Spleen (tissue), 13 donors: Measurements from ENCODE around the gene FAAH2. TPM values are rescaled to one million over a fixed set of nuclear protein-coding genes. Genes with fewer than 3 reads are reported as not detected.
A peak's percentile ranks its signal among the peaks of the same experiment; 100 is the strongest.

Experiments
- DNase-seq: peaks from one replicate; pipeline ENCODE4 v3.0.0-alpha.2; 2020
- H3K27ac ChIP-seq, 8 donors: fragments of 200-600 bp; sonication (generic) in 7 of 8; 1 replicate in 4 of 8; 2 replicates in 4 of 8; pipeline versions ENCODE4 v1.5.0 to v1.8.0; 2016 to 2021; ENCODE audit warnings: inconsistent platforms in 4 of 8, mild to moderate bottlenecking in 4 of 8, moderate library complexity in 1 of 8
- H3K27me3 ChIP-seq, 7 donors: fragments of 200-600 bp; sonication (generic) in 6 of 7; replicated peaks in 1 of 7; 1 replicate in 4 of 7; 2 replicates in 3 of 7; pipeline versions ENCODE4 v1.5.0 to v1.8.0; 2016 to 2021; ENCODE audit warnings: inconsistent platforms in 3 of 7, mild to moderate bottlenecking in 1 of 7
- H3K36me3 ChIP-seq, 6 donors: fragments of 200-600 bp; sonication (generic) in 5 of 6; 1 replicate in 4 of 6; 2 replicates in 2 of 6; pipeline versions ENCODE4 v1.5.0 to v1.8.0; 2016 to 2021; ENCODE audit warnings: inconsistent platforms in 2 of 6
- H3K4me1 ChIP-seq, 6 donors: fragments of 200-600 bp; sonication (generic) in 5 of 6; 1 replicate in 3 of 6; 2 replicates in 3 of 6; pipeline versions ENCODE4 v1.5.0 to v1.8.0; 2016 to 2021; ENCODE audit warnings: inconsistent platforms in 3 of 6
- H3K4me3 ChIP-seq, 8 donors: fragments of 200-600 bp; sonication (generic) in 7 of 8; 1 replicate in 4 of 8; 2 replicates in 4 of 8; pipeline versions ENCODE4 v1.5.0 to v1.8.0; 2016 to 2021; ENCODE audit warnings: inconsistent platforms in 4 of 8, mild to moderate bottlenecking in 4 of 8, moderate library complexity in 2 of 8
- H3K9me3 ChIP-seq, 8 donors: fragments of 200-600 bp; sonication (generic) in 7 of 8; 1 replicate in 4 of 8; 2 replicates in 4 of 8; pipeline versions ENCODE4 v1.5.0 to v1.8.0; 2016 to 2021; ENCODE audit warnings: inconsistent platforms in 4 of 8
- POLR2A ChIP-seq, 3 donors: fragments of 450-650 bp; IDR thresholded peaks; one replicate each; pipeline ENCODE4 v1.5.1; 2017; ENCODE audit warnings: antibody characterized with exemption in 3 of 3, mild to moderate bottlenecking in 1 of 3
- POLR2AphosphoS5 ChIP-seq, 3 donors: sonication (generic); formaldehyde crosslinking; IDR thresholded peaks; one replicate each; pipeline ENCODE4 v1.5.1; 2017; ENCODE audit warnings: antibody characterized with exemption in 3 of 3
- WGBS, 5 donors: extraction: QIAGEN DNeasy Blood & Tissue Kit in 3 of 5; methylation state at CpG; one replicate each; pipeline versions ENCODE4 v1.1.5 to v1.1.7; 2013 to 2018; 5-methylcytosine and 5-hydroxymethylcytosine counted together
- intact Hi-C: fragments of 100-400 bp; cut with DNase I; formaldehyde crosslinking; loops from one replicate; pipeline ENCODE4 v1.15.0; 2023; ENCODE audit warnings: low total_unique reads
- long read RNA-seq, 2 donors: transcript quantifications; one replicate each; lab custom pipeline, GENCODE V29; 2026
- polyA plus RNA-seq, 3 donors: library from polyadenylated mRNA; stranded (reverse); fragments of 200-250 nt; gene quantifications; one replicate each; pipeline ENCODE4 v1.2.1, GENCODE V29; 2013
- total RNA-seq, 7 donors: library from RNA; depleted of rRNA in 3 of 7; stranded (reverse); fragments of >200 nt in 3 of 7; fragmentation: NEBNext Ultra II Directional in 4 of 7; extraction: Animal tissue kit (Norgen Biotek cat#: 25700) in 4 of 7; gene quantifications; one replicate each; pipeline versions ENCODE4 v1.1.0 to v1.2.1, GENCODE V29; 2016 to 2021
- TF ChIP-seq, protein P1 (sequence below), 11 experiments: fragments of 200-600 bp in 7 of 11; fragments of 450-650 bp in 4 of 11; sonication (generic) in 4 of 11; IDR thresholded peaks in 8 of 11; conservative IDR thresholded peaks in 3 of 11; 1 replicate in 7 of 11; 2 replicates in 4 of 11; pipeline versions ENCODE4 v1.4.0 to v1.8.0; 2016 to 2021; ENCODE audit warnings: antibody characterized with exemption in 11 of 11, inconsistent platforms in 4 of 11, mild to moderate bottlenecking in 1 of 11
- donor health status: healthy with polysubstance abuse.
- donor health status: DM: no; HTN: no; CAD: no; lungs with moderate emphysema.
- donor health status: DM: no; HTN: no; CAD: no.
- donor health status: Bipolar disorder and iron deficiency.
- donor health status: healthy.
- donor health status: DM: no; HTN: no; CAD: no.
- donor health status: DM: yes; HTN: yes; CAD: no.

The FAAH2 gene, protein sequence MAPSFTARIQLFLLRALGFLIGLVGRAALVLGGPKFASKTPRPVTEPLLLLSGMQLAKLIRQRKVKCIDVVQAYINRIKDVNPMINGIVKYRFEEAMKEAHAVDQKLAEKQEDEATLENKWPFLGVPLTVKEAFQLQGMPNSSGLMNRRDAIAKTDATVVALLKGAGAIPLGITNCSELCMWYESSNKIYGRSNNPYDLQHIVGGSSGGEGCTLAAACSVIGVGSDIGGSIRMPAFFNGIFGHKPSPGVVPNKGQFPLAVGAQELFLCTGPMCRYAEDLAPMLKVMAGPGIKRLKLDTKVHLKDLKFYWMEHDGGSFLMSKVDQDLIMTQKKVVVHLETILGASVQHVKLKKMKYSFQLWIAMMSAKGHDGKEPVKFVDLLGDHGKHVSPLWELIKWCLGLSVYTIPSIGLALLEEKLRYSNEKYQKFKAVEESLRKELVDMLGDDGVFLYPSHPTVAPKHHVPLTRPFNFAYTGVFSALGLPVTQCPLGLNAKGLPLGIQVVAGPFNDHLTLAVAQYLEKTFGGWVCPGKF
- total RNA-seq, result 1 to 10 TPM; 1.8 to 5.8 (median 3.3) TPM
- polyA plus RNA-seq, result 1 to 10 TPM; 1.2 to 3.8 (median 2.2) TPM
- long read RNA-seq, donor 1, result 0 reads
- long read RNA-seq, donor 2, result 0 reads

GRCh38 chrX:57286507-57287251, at the start of gene FAAH2:
TSS of gene FAAH2 (plus strand) at chrX:57286706. CDS start at chrX:57286826, 120 bp downstream.
- peak; percentile 66 for DNase-seq
- Histone ChIP-seq H3K27me3 (peaks cover 0 to 4% (median 0%) of the 10 kb centered on the region in 7 donors), H3K4me3 (peak within 1 kb of the TSS in 5 of 8 donors; percentile 10 to 62 (median 27)), H3K27ac (peak within 1 kb of the TSS in 4 of 8 donors; percentile 38 to 70 (median 46)), H3K36me3 (no peaks in the 10 kb centered on the region), H3K9me3 (peaks cover 0 to 2% (median 0%) of the 10 kb centered on the region in 8 donors), H3K4me1 (no peaks in the 10 kb centered on the region)
- TF ChIP-seq, protein P1, sequence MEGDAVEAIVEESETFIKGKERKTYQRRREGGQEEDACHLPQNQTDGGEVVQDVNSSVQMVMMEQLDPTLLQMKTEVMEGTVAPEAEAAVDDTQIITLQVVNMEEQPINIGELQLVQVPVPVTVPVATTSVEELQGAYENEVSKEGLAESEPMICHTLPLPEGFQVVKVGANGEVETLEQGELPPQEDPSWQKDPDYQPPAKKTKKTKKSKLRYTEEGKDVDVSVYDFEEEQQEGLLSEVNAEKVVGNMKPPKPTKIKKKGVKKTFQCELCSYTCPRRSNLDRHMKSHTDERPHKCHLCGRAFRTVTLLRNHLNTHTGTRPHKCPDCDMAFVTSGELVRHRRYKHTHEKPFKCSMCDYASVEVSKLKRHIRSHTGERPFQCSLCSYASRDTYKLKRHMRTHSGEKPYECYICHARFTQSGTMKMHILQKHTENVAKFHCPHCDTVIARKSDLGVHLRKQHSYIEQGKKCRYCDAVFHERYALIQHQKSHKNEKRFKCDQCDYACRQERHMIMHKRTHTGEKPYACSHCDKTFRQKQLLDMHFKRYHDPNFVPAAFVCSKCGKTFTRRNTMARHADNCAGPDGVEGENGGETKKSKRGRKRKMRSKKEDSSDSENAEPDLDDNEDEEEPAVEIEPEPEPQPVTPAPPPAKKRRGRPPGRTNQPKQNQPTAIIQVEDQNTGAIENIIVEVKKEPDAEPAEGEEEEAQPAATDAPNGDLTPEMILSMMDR (IDR thresholded peaks at IDR 0.05 in 8 of 11, conservative IDR thresholded peaks at IDR 0.05 in 3 of 11), result no peak
- TF ChIP-seq POLR2AphosphoS5 (IDR thresholded peaks at IDR 0.05), result peak in 1 of 3 donors; percentile 32
- 3 to 23% (median 4%) methylated on average over 21 to 22 of the region's 22 CpGs for WGBS, 5 donors
- intact Hi-C loops, result no loop called here

GRCh38 chrX:57241967-57242366, 44.5 kb upstream of the FAAH2 start:
- Histone ChIP-seq H3K27me3 (no peaks in the 10 kb centered on the region), H3K36me3 (peaks cover 0 to 6% (median 0%) of the 10 kb centered on the region in 6 donors), H3K9me3 (peaks cover 0 to 49% (median 19%) of the 10 kb centered on the region in 8 donors), H3K4me3 (no peak overlapping the region), H3K27ac (no peak overlapping the region), H3K4me1 (no peaks in the 10 kb centered on the region)
- intact Hi-C loops, result no loop called here
- TF ChIP-seq POLR2A (IDR thresholded peaks at IDR 0.05), result no peak
- no peak for TF ChIP-seq POLR2AphosphoS5 (IDR thresholded peaks at IDR 0.05)
- TF ChIP-seq, protein P1 (IDR thresholded peaks at IDR 0.05 in 8 of 11, conservative IDR thresholded peaks at IDR 0.05 in 3 of 11), result no peak
- DNase-seq, result peak; percentile 50
- WGBS, 5 donors, result 71 to 100% (median 80%) methylated on average over 3 to 7 of the region's 7 CpGs

GRCh38 chrX:57251965-57252364, 34.5 kb upstream of the FAAH2 start:
- DNase-seq, result peak; percentile 27
- WGBS, 5 donors, result 64 to 96% (median 87%) methylated on average over 6 of the region's 6 CpGs
- TF ChIP-seq, protein P1 (IDR thresholded peaks at IDR 0.05 in 8 of 11, conservative IDR thresholded peaks at IDR 0.05 in 3 of 11), result no peak
- no peak for TF ChIP-seq POLR2AphosphoS5 (IDR thresholded peaks at IDR 0.05)
- TF ChIP-seq POLR2A (IDR thresholded peaks at IDR 0.05), result no peak

More at GRCh38 chrX:57251965-57252364, 34.5 kb upstream of the FAAH2 start:
- Histone ChIP-seq H3K4me3 (no peak overlapping the region), H3K27me3 (no peaks in the 10 kb centered on the region), H3K27ac (no peak overlapping the region), H3K9me3 (peaks cover 0 to 64% (median 37%) of the 10 kb centered on the region in 8 donors), H3K4me1 (no peaks in the 10 kb centered on the region), H3K36me3 (no peaks in the 10 kb centered on the region)
- intact Hi-C loops, result no loop called here
